ENCODE results near the gene LSM12. TPM values are rescaled to one million over a fixed set of nuclear protein-coding genes. Genes with fewer than 3 reads are reported as not detected.

LSM12 gene
- total and polyA plus RNA-seq, 4 donors, result 14.8 to 54.6 (median 35.6) TPM

DNA sequence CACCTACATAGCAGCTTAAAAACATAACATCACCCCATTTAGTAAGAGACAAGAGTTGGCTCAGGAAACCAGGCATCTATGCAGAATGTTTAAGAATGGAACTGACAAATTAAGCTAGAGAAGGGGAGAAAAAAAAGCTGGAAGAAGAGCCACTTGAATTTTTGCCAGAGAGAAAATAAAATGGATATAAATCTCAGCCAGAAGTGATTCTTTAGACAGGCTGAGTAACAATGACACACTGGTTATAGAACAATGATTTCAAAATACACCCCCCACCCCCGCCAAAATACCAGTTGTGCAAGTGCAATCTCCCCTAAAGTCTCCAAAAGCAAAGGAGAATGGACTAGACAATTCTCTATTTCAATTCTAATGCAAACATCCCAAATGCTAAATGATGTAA, 22.4 kb downstream of the LSM12 start:
- no peak overlapping the region for H3K4me3 ChIP-seq
- H3K27me3 ChIP-seq (ENCODE audit: control insufficient read depth in 3 of 3, insufficient read depth in 3 of 3, low read length in 2 of 3), result no peaks in the 10 kb centered on the region
- DNase-seq (peak in 2 of 3 donors; percentile 78 to 87), ATAC-seq (ENCODE audit: insufficient read depth, low FRiP score) (no peak)
- H3K9ac ChIP-seq (ENCODE audit: insufficient read depth in 1 of 2, low read length in 2 of 2), result no peak overlapping the region
- TF ChIP-seq, protein P1, sequence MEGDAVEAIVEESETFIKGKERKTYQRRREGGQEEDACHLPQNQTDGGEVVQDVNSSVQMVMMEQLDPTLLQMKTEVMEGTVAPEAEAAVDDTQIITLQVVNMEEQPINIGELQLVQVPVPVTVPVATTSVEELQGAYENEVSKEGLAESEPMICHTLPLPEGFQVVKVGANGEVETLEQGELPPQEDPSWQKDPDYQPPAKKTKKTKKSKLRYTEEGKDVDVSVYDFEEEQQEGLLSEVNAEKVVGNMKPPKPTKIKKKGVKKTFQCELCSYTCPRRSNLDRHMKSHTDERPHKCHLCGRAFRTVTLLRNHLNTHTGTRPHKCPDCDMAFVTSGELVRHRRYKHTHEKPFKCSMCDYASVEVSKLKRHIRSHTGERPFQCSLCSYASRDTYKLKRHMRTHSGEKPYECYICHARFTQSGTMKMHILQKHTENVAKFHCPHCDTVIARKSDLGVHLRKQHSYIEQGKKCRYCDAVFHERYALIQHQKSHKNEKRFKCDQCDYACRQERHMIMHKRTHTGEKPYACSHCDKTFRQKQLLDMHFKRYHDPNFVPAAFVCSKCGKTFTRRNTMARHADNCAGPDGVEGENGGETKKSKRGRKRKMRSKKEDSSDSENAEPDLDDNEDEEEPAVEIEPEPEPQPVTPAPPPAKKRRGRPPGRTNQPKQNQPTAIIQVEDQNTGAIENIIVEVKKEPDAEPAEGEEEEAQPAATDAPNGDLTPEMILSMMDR (IDR thresholded peaks at IDR 0.05; ENCODE audit: control extremely low read depth, extremely low read depth), result no peak
- H3K4me1 ChIP-seq (ENCODE audit: control insufficient read depth in 5 of 5, insufficient read depth in 5 of 5, low read length in 5 of 5), result peaks cover 3 to 26% (median 10%) of the 10 kb centered on the region in 5 donors
- 16 to 27% methylated on average over 1 of the region's 1 CpG for WGBS, 2 donors
- no peak overlapping the region for H3K27ac ChIP-seq (ENCODE audit: low read depth in 1 of 2, low read length in 1 of 2)
- H3K36me3 ChIP-seq (ENCODE audit: control insufficient read depth in 4 of 4, insufficient read depth in 4 of 4, low read length in 4 of 4), result peaks cover 0 to 13% (median 4%) of the 10 kb centered on the region in 4 donors
- no peaks in the 10 kb centered on the region for H3K9me3 ChIP-seq (ENCODE audit: control insufficient read depth in 4 of 4, insufficient read depth in 3 of 4, low read length in 3 of 4)

DNA sequence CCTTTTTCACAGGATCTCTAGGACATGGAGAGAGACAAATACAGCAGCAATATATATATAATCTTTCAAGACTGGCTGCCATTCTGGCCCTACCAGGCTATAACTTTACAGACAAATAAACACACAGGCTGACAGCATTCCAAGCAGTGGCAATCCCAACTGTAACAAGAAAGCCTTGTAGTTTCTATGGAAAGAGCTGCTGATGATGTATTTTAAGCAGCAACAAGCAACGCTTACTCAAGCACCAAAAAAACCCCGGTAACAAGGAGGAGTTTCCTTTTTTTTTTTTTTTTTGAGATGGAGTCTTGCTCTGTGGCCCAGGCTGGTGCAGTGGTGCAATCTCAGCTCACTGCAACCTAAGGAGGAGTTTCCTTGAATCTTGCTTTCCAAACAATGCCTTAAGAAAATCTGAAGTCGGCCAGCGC, 23.2 kb downstream of the LSM12 start:
- Histone ChIP-seq H3K36me3 (ENCODE audit: control insufficient read depth in 4 of 4, insufficient read depth in 4 of 4, low read length in 4 of 4) (peaks cover 0 to 15% (median 7%) of the 10 kb centered on the region in 4 donors), H3K9me3 (ENCODE audit: control insufficient read depth in 4 of 4, insufficient read depth in 3 of 4, low read length in 3 of 4) (no peaks in the 10 kb centered on the region), H3K4me1 (ENCODE audit: control insufficient read depth in 5 of 5, insufficient read depth in 5 of 5, low read length in 5 of 5) (peaks cover 3 to 26% (median 10%) of the 10 kb centered on the region in 5 donors), H3K27me3 (ENCODE audit: control insufficient read depth in 3 of 3, insufficient read depth in 3 of 3, low read length in 2 of 3) (no peaks in the 10 kb centered on the region), H3K4me3 (no peak overlapping the region), H3K27ac (ENCODE audit: low read depth in 1 of 2, low read length in 1 of 2) (peak overlapping the region; percentile 24 to 70), H3K9ac (ENCODE audit: insufficient read depth in 1 of 2, low read length in 2 of 2) (peak overlapping the region in 1 of 2 donors; percentile 80)
- DNase-seq (peak; percentile 29 to 67 (median 67)), ATAC-seq (ENCODE audit: insufficient read depth, low FRiP score) (peak; percentile 14)
- TF ChIP-seq, protein P1 (IDR thresholded peaks at IDR 0.05; ENCODE audit: control extremely low read depth, extremely low read depth), result no peak
- 14 to 31% methylated on average over 4 of the region's 4 CpGs for WGBS, 2 donors

DNA sequence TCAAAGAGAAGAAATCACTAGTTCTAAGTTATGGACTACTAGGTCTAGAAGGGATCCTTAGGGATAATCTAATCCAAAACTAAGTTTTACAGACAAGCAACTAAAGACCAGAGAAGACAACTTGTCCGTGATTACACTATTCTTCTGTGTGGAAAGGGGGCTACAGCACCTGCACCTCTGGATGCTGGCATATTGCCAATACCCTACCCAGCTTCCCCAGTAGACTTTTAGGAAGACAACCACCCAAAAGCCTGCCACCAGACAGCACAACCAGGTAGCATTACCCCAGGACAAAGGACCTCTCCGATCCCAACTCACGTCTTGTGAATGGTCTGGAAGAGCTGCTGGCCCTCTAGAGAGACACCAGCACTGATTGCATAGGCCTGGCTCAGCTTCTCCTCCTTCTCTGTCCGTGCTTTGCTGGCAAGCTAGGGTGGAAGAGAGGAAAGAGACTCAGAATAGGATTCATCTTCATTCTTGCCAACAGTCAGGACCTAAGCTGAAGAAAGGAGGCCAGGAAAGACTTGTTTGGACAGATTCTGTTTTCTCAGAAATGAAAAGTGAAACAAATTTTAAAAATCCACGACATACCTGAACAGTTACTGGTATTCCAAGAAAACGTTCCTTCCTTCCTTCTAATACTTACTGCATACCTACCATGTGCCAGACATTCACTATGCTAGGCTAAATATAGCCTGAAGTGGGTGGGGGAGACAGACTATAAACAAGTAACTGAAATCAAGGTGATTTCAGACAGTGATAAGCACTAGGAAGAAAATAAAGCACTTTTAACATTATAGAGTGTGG, 26.4 kb downstream of the LSM12 start:
- peak overlapping the region in 1 of 2 donors; percentile 72 for H3K27ac ChIP-seq (ENCODE audit: low read depth in 1 of 2, low read length in 1 of 2)
- ATAC-seq (ENCODE audit: insufficient read depth, low FRiP score) (no peak), DNase-seq (no peak)
- H3K36me3 ChIP-seq (ENCODE audit: control insufficient read depth in 4 of 4, insufficient read depth in 4 of 4, low read length in 4 of 4), result peaks cover 4 to 25% (median 14%) of the 10 kb centered on the region in 4 donors
- no peak overlapping the region for H3K4me3 ChIP-seq
- TF ChIP-seq, protein P1 (IDR thresholded peaks at IDR 0.05; ENCODE audit: control extremely low read depth, extremely low read depth), result no peak
- WGBS, 2 donors, result 56 to 76% methylated on average over 6 of the region's 6 CpGs
- H3K4me1 ChIP-seq (ENCODE audit: control insufficient read depth in 5 of 5, insufficient read depth in 5 of 5, low read length in 5 of 5), result peaks cover 3 to 26% (median 10%) of the 10 kb centered on the region in 5 donors
- no peaks in the 10 kb centered on the region for H3K27me3 ChIP-seq (ENCODE audit: control insufficient read depth in 3 of 3, insufficient read depth in 3 of 3, low read length in 2 of 3)
- H3K9me3 ChIP-seq (ENCODE audit: control insufficient read depth in 4 of 4, insufficient read depth in 3 of 4, low read length in 3 of 4), result no peaks in the 10 kb centered on the region
- no peak overlapping the region for H3K9ac ChIP-seq (ENCODE audit: insufficient read depth in 1 of 2, low read length in 2 of 2)

Data from lung (tissue), 12 donors.